HT1080 (cell line): ENCODE measurements around the gene ADCYAP1. TPM values are rescaled to one million over a fixed set of nuclear protein-coding genes. Genes with fewer than 3 reads are reported as not detected.
"Not testable (repeated sequence)": the region's sequence is repeated elsewhere in the genome, so short reads cannot be mapped to it uniquely, and the experiment has no call there.

Experiments used
- DNase-seq: peaks from one replicate; pipeline ENCODE4 v3.0.0-alpha.2; 2015; ENCODE audit warnings: low read depth
- polyA plus RNA-seq, 2 experiments: library from polyadenylated mRNA; depleted of rRNA; stranded (reverse); fragments of >200 nt; gene quantifications; 2 replicates each; pipeline ENCODE4 v1.2.3, GENCODE V29; 2015
- total RNA-seq: library from RNA; depleted of rRNA; stranded (reverse); fragments of >200 nt; shearing (Covaris generic); gene quantifications from 2 replicates; pipeline ENCODE4 v1.2.3, GENCODE V29; 2014; rRNA removed

Gene ADCYAP1
- total RNA-seq = not detected in 2 replicates
- not detected in 2 replicates for polyA plus RNA-seq (2015; cell fraction: cytosol; rRNA removed)
- polyA plus RNA-seq (2015; cell fraction: nucleus; rRNA removed) = not detected in 2 replicates

- no peak for DNase-seq
Measured at GRCh38 chr18:904218-905090, at the start of gene ADCYAP1. Gene ADCYAP1, plus strand, starts transcription at chr18:904871. Its CDS starts 516 bp downstream, at chr18:905387.

- DNase-seq = no peak
Measured at GRCh38 chr18:857986-858385, 46.7 kb upstream of the ADCYAP1 start.

GRCh38 chr18:864872-865273 lies 39.8 kb upstream of the ADCYAP1 start:
- DNase-seq = peak; percentile 56

- DNase-seq = no peak
Measured at GRCh38 chr18:867257-867656, 37.4 kb upstream of the ADCYAP1 start.

- DNase-seq = not testable (repeated sequence)
Measured at GRCh38 chr18:873426-873825, 31.2 kb upstream of the ADCYAP1 start.

GRCh38 chr18:875912-876311 lies 28.8 kb upstream of the ADCYAP1 start:
- DNase-seq = no peak

GRCh38 chr18:877238-877637 lies 27.4 kb upstream of the ADCYAP1 start:
- no peak for DNase-seq

- no peak for DNase-seq
Measured at GRCh38 chr18:886076-886475, 18.6 kb upstream of the ADCYAP1 start.

GRCh38 chr18:887716-888115 lies 17.0 kb upstream of the ADCYAP1 start:
- no peak for DNase-seq

- no peak for DNase-seq
Measured at GRCh38 chr18:892316-892715, 12.4 kb upstream of the ADCYAP1 start.

- DNase-seq = no peak
Measured at GRCh38 chr18:896315-896714, 8.4 kb upstream of the ADCYAP1 start.

GRCh38 chr18:901761-902160 lies 2.9 kb upstream of the ADCYAP1 start:
- DNase-seq = no peak

GRCh38 chr18:902229-902628 lies 2.4 kb upstream of the ADCYAP1 start:
- no peak for DNase-seq

- peak; percentile 11 for DNase-seq
Measured at GRCh38 chr18:903701-904100, 970 bp upstream of the ADCYAP1 start.

- no peak for DNase-seq
Measured at GRCh38 chr18:905307-905947, 756 bp downstream of the ADCYAP1 start.

GRCh38 chr18:905948-906415 lies 1.3 kb downstream of the ADCYAP1 start:
- DNase-seq = no peak

GRCh38 chr18:906416-907114 lies 1.9 kb downstream of the ADCYAP1 start:
- no peak for DNase-seq

GRCh38 chr18:907115-907884 lies 2.6 kb downstream of the ADCYAP1 start:
- DNase-seq = no peak

GRCh38 chr18:907885-908757 lies 3.5 kb downstream of the ADCYAP1 start:
- DNase-seq = no peak
